ENCODE data around the gene PLD1.
"Not testable (repeated sequence)": the region's sequence is repeated elsewhere in the genome, so short reads cannot be mapped to it uniquely, and the experiment has no call there.

Gene PLD1

GRCh38 chr3:171770689-171771620, 39.3 kb downstream of the PLD1 start:
- peak in 3 of 14 donors; percentile 20 to 40 (median 39) for DNase-seq

DNA sequence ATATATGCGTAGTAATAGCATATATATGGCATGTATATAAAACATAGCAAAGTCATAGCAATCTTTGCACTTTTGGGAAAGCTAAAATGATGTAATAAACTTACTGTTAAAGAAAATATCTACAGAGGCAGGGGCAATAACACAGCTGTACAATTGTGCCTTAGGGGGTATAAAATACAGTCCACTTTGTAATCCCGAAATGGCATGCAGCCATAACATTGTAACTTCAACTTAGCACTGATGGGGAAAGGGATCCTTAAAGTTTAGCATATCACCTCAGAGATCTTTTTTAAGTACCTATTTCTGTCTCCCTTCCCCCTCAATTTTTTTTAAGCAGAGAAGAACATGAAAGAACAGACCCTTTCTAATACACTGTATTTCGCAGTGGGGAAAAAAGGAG, 40.8 kb downstream of the PLD1 start:
- no peak for DNase-seq

GRCh38 chr3:171768986-171769385, 41.3 kb downstream of the PLD1 start:
- no peak for DNase-seq

DNA sequence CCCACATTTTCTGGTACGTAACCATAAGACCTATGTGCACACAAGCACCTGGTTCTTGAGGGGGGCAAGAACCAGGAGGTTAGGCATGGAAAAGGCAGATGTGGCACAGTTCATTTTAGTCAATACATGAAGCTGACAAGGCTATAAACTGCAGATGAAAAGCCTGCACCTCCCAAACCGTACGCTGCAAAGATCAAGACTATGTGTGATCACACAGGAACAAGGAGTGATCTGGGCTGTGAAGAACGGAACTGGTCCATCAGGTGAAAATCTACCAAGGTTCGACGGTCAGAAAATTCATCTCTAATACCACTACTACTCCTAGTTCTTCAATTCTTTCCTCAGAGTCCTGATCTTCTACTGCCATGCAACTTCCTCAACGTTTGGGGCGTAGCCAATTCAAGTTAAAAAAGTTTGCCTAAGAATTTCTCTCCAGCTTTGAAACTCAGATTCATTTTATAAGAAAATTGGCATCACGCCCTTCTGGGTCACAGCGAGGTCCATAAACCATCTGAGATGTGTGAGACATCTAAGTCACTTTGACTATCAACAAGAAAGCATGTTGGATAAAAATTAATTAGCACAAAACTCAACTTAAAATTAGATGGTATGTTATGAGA, 41.9 kb downstream of the PLD1 start:
- no peak for DNase-seq

- DNase-seq, result no peak
Measured at GRCh38 chr3:171765511-171765887, 44.8 kb downstream of the PLD1 start.

DNA sequence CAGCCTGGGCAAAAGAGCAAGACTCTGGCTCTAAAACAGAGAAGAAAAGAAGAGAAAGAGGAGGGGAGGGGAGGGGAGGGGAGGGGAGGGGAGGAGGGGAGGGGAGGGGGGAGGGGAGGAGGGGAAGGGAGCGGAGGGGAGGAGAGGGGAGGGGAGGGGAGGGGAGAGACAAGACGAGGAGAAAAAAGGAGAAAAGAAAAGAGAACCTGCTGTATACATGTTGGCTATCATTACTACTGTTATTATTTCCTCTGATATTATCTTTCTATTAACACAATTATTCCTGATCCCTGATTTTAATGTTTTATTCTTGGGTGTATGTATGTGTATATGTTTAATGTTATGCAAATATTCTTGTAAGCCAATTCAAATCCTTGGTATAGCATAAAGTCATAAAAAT, 46.9 kb downstream of the PLD1 start:
- DNase-seq, result no peak

DNA sequence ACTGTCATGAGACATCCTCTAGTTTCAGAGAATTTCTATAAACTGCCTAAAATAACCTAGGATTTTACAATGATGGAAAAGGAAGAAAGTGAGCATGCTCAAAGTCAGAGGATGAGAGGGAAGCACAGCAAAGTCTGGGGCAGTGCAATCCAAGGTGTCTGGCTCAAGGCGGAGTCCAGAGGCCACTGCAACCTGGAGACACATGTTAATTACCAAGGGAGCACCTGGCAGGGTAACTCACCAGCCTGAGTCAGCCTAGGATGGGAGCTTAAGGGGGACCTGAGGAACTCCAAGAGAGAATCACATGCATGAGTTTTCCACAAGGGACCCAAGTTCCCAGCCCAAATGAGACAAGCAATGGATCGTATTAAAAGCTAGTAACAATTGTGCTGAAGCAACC, 49.8 kb downstream of the PLD1 start:
- no peak for DNase-seq

GRCh38 chr3:171758109-171758508, 52.2 kb downstream of the PLD1 start:
- no peak for DNase-seq

DNA sequence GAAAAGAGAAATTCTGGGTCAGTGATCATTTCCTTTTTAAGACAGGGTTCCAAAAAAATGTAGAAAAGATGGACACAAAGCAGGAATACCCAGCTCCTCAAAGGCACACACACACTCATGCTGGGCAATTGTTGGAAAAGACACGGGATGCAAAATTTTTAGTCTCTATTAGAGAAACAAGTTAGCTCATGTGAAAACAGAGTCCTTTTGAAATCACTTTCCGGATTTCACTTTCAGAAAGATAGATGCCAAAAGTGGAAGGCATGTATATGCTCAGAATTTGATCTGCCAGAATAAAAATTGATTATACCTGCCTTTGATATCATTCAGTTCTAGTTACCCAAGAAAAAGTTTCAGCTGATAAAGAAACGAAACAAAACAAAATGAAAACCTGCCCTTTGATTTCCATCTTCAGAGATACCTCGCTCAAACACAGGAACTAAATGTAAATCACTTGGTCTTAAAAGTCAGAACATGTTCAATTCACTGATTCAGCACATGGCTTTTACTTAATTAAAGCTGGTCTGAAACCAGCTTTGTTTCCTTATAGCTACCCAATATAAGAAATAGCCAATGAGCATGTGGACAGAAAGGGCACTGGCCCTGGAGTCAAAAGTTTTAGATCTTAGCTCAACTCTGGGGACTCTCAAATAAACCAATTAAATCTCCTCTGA, 52.8 kb downstream of the PLD1 start:
- DNase-seq, result no peak

DNA sequence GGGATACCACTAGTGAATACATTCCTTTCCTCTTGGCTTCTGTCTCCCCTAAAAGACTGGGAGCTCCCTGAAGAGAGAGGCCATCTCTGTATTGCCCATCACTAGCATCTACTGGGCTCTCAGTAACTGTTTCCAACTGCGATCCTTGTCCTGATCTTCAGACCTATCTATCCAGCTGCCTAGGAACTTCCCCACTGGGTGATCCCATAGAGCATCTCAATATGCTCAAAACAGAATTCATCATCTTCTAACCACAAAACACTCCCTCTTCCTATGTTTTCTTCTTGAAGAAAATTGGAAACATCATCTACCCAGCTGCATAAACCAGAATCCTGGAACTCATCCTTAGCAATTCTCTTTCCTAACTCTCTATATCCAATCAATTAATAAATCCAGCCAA, 54.6 kb downstream of the PLD1 start:
- DNase-seq, result no peak

GRCh38 chr3:171755015-171755589, 55.2 kb downstream of the PLD1 start:
- DNase-seq, result no peak

- DNase-seq, result no peak
Measured at GRCh38 chr3:171753665-171754408, 56.4 kb downstream of the PLD1 start.

DNA sequence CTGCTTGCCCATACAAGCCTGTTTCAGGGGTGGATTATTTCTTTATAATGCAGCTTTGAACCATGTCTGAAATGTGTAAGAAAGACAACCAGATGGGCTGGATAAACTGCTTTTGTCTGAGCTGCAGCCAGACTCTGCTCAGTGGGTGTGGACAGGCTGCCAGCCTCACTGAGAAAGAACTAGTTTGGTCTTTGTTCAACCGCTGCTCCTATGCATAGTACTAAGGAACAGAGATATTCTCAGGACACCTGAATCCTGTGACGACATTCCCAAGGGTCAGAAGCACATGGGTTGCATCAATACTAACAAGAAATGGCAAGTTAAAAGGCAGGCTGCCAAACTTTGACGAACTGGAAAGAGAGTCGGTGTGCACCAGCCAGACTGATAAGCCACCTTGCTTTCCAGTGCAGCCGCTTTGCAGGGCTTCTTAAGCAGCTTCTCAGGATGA, 57.2 kb downstream of the PLD1 start:
- DNase-seq, result no peak

GRCh38 chr3:171752329-171752728, 58.0 kb downstream of the PLD1 start:
- DNase-seq, result no peak

DNA sequence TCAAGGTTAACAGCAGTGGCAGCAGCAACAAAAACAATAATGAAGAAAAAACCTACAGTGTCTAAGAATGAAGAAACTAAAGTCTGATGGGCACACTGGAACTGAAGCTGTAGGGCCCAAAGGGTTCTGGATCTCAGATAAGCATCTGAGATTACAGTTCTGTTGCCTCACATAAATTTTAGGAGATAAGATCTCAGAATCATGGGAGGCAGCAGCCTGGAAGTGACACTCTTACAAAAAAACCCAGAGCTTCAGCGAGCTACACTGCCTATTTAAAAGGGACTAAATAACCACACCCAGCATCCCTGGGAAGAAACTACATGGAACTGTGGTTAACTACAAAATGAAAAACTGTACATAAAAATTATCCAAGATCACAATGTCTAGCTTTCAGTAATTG, 61.2 kb downstream of the PLD1 start:
- DNase-seq, result no peak

GRCh38 chr3:171748064-171748924, 62.0 kb downstream of the PLD1 start:
- DNase-seq, result no peak

DNA sequence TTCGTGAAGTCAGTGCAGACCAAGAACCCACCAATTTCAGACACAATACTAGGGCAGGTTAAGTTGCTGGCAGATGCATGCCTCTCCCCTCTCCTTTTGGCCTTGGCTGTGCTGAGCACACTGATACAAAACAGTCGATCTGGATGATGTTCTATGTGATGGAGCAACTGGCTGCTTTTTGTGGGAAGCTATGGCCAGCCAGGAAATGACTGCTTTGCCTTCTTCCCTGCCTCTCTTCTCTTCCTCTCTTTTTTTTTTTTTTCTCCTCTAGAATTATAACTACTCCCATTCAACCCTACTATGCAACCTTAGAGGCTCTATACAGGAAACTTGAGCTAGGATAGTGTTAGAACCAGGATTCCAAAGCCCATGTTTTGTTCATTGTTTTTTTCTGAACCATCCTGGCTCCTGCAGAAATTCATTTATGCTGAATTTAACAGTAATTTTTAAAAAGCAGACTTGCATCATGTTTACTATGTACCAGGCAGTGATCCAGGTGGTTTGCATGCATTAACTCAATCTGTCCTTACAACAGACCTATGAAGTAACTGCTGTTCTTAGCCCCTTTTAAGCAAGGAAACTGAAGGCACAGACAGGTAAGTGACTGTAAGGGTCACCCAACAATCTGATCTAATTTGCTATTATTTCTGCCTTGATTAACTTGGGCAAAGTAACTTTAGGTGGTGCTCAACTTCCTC, 62.9 kb downstream of the PLD1 start:
- no peak for DNase-seq

- DNase-seq, result not testable (repeated sequence)
Measured at GRCh38 chr3:171746320-171747222, 63.7 kb downstream of the PLD1 start.

DNA sequence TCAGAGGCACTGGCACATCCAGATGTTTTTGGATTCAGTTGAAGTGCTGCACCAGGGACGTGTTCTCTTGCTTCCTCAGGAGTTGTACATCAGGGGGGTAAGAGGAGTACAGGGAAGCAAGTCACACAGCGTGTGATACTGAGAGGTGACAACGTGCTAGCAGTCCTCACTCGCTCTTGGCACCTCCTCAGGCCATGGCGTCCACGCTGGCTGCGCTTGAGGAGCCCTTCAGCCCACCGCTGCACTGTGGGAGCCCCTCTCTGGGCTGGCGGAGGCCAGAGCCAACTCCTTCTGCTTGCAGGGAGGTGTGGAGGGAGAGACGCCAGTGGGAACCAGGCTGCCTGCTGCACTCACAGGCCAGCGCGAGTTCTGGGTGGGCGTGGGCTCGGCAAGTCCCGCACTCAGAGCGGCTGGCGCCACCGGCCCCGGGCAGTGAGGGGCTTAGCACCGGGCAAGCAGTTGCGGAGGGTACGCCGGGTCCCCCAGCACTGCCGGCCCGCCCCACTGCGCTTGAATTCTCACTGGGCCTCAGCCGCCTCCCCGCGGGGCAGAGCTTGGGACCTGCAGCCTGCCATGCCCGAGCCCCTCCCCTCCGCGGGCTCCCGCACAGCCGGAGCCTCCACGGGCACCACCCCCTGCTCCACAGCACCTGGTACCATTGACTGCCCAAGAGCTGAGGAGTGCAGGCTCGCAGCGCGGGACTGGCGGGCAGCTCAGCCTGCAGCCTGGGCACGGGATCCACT, 64.5 kb downstream of the PLD1 start:
- no peak for DNase-seq

Data from C1 segment of cervical spinal cord (tissue), 14 donors.